Ishikawa (cell line): ENCODE data around the gene PLEKHA7.

ENCODE experiments used
- CEBPB ChIP-seq: IDR thresholded peaks from 2 replicates; pipeline ENCODE4 v1.6.1; 2012
- CREB1 ChIP-seq: IDR thresholded peaks from 2 replicates; pipeline ENCODE4 v1.6.1; 2012; ENCODE audit warnings: low read depth
- EGR1 ChIP-seq: IDR thresholded peaks from 2 replicates; pipeline ENCODE4 v1.6.1; 2012
- EP300 ChIP-seq: IDR thresholded peaks from 2 replicates; pipeline ENCODE4 v1.6.1; 2012; ENCODE audit warnings: borderline replicate concordance
- NFIC ChIP-seq: IDR thresholded peaks from 2 replicates; pipeline ENCODE4 v1.6.1; 2012
- RAD21 ChIP-seq: IDR thresholded peaks from 2 replicates; pipeline ENCODE4 v1.6.1; 2012; ENCODE audit warnings: low read depth
- TAF1 ChIP-seq: IDR thresholded peaks from 2 replicates; pipeline ENCODE4 v1.6.1; 2012; ENCODE audit warnings: low read depth, mild to moderate bottlenecking
- TCF12 ChIP-seq: IDR thresholded peaks from 2 replicates; pipeline ENCODE4 v1.6.1; 2012; ENCODE audit warnings: low read depth
- YY1 ChIP-seq: IDR thresholded peaks from 2 replicates; pipeline ENCODE4 v1.6.1; 2012; ENCODE audit warnings: low read depth
- ZBTB7A ChIP-seq: IDR thresholded peaks from 2 replicates; pipeline ENCODE4 v1.6.1; 2012; ENCODE audit warnings: low read depth
- TF ChIP-seq, protein P1 (sequence below): IDR thresholded peaks from 2 replicates; pipeline ENCODE4 v1.6.1; 2012
- TF ChIP-seq, protein P2 (sequence below): IDR thresholded peaks from 2 replicates; pipeline ENCODE4 v1.6.1; 2012
- TF ChIP-seq, protein P3 (sequence below): IDR thresholded peaks from 2 replicates; pipeline ENCODE4 v1.6.1; 2012; ENCODE audit warnings: low read depth, mild to moderate bottlenecking

DNA sequence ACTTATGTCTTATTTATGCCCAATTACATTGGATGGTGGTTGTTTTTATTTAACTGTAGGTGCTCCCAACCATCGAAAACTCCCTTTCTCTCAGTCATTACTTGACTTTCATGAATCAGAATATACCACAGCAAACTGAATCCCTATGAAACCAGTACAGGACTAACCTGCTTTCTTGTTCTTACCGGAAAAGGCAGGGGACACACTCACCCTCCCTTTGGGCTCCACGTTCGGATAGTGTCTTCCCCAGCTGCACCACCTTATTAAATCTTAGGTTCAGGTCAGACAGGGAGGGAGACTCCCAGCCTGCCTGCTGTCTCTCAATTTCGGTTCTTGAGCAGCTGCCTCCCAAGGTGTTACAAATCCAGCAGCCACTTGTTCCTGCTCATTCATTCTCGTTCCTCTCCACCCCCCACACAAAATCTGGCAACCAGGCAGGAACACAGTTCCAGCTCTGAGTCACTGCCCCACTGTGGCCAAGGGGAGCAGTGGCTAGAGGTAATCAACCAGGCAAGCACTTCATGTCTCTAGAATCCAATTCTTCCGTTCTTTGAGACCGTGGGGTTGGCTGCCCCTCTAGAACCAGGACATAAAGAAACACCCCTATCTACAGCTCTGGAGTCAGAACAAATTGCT lies 133.0 kb downstream of the PLEKHA7 start:
- TF ChIP-seq, protein P1, sequence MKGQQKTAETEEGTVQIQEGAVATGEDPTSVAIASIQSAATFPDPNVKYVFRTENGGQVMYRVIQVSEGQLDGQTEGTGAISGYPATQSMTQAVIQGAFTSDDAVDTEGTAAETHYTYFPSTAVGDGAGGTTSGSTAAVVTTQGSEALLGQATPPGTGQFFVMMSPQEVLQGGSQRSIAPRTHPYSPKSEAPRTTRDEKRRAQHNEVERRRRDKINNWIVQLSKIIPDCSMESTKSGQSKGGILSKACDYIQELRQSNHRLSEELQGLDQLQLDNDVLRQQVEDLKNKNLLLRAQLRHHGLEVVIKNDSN: no peak
- TF ChIP-seq, protein P2, sequence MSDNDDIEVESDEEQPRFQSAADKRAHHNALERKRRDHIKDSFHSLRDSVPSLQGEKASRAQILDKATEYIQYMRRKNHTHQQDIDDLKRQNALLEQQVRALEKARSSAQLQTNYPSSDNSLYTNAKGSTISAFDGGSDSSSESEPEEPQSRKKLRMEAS: no peak
- no peak for TF ChIP-seq YY1
- TF ChIP-seq CREB1: no peak
- TF ChIP-seq, protein P3, sequence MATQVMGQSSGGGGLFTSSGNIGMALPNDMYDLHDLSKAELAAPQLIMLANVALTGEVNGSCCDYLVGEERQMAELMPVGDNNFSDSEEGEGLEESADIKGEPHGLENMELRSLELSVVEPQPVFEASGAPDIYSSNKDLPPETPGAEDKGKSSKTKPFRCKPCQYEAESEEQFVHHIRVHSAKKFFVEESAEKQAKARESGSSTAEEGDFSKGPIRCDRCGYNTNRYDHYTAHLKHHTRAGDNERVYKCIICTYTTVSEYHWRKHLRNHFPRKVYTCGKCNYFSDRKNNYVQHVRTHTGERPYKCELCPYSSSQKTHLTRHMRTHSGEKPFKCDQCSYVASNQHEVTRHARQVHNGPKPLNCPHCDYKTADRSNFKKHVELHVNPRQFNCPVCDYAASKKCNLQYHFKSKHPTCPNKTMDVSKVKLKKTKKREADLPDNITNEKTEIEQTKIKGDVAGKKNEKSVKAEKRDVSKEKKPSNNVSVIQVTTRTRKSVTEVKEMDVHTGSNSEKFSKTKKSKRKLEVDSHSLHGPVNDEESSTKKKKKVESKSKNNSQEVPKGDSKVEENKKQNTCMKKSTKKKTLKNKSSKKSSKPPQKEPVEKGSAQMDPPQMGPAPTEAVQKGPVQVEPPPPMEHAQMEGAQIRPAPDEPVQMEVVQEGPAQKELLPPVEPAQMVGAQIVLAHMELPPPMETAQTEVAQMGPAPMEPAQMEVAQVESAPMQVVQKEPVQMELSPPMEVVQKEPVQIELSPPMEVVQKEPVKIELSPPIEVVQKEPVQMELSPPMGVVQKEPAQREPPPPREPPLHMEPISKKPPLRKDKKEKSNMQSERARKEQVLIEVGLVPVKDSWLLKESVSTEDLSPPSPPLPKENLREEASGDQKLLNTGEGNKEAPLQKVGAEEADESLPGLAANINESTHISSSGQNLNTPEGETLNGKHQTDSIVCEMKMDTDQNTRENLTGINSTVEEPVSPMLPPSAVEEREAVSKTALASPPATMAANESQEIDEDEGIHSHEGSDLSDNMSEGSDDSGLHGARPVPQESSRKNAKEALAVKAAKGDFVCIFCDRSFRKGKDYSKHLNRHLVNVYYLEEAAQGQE: no peak
- TF ChIP-seq RAD21: peak; percentile 59
- TF ChIP-seq TAF1: no peak
- TF ChIP-seq CEBPB: no peak
- no peak for TF ChIP-seq EP300
- no peak for TF ChIP-seq NFIC
- no peak for TF ChIP-seq EGR1
- TF ChIP-seq TCF12: no peak
- TF ChIP-seq ZBTB7A: no peak
